GM12801 (cell line): ENCODE data around the gene EPHB2.

Experiments
- CTCF ChIP-seq: IDR thresholded peaks from one replicate; pipeline ENCODE4 v1.5.1; 2011; ENCODE audit warnings: control low read depth; ENCODE audit not compliant: insufficient read length; ENCODE audit errors: extremely low read depth

Gene EPHB2

GRCh38 chr1:22733643-22734042 is 23.0 kb downstream of the EPHB2 start:
- TF ChIP-seq CTCF: no peak

GRCh38 chr1:22736501-22737080 is 26.0 kb downstream of the EPHB2 start:
- TF ChIP-seq CTCF: no peak

GRCh38 chr1:22737374-22738068 is 26.9 kb downstream of the EPHB2 start:
- TF ChIP-seq CTCF: no peak

GRCh38 chr1:22738069-22738435 is 27.4 kb downstream of the EPHB2 start:
- no peak for TF ChIP-seq CTCF

GRCh38 chr1:22738522-22738921 is 27.9 kb downstream of the EPHB2 start:
- no peak for TF ChIP-seq CTCF

- no peak for TF ChIP-seq CTCF
These were observed 29.2 kb downstream of the EPHB2 start for GRCh38 chr1:22739648-22740385.

GRCh38 chr1:22741118-22741517 is 30.5 kb downstream of the EPHB2 start:
- no peak for TF ChIP-seq CTCF
